Panc1 (cell line): ENCODE measurements around the gene DUSP15.

Experiments used
- CTCF ChIP-seq: fragments of 450-650 bp; IDR thresholded peaks from 2 replicates; pipeline ENCODE4 v1.5.1; 2017; ENCODE audit warnings: mild to moderate bottlenecking
- POLR2AphosphoS5 ChIP-seq: IDR thresholded peaks from 2 replicates; pipeline ENCODE4 v1.6.1; 2012; ENCODE audit warnings: mild to moderate bottlenecking, low read depth, low read length, moderate library complexity
- REST ChIP-seq, 2 experiments: IDR thresholded peaks; 2 replicates each; pipeline ENCODE4 v1.6.1; 2011 to 2012; ENCODE audit warnings: low read depth in 2 of 2, control low read depth in 1 of 2, low read length in 1 of 2, mild to moderate bottlenecking in 1 of 2, moderate library complexity in 1 of 2; ENCODE audit not compliant: insufficient read depth in 1 of 2

GRCh38 chr20:31811198-31811597 is 59.1 kb downstream of the DUSP15 start:
- no peak for TF ChIP-seq CTCF
- no peak for TF ChIP-seq POLR2AphosphoS5
- TF ChIP-seq REST (IDR thresholded peaks at IDR 0.05; ENCODE audit: insufficient read depth in 1 of 2, low read depth in 2 of 2, low read length in 1 of 2) = no peak
